Fibroblast of pulmonary artery (primary cell): ENCODE data around the gene RUVBL2.
"Not testable (repeated sequence)": the region's sequence is repeated elsewhere in the genome, so short reads cannot be mapped to it uniquely, and the experiment has no call there.

Experiments used
- DNase-seq: peaks from one replicate; pipeline ENCODE4 v3.0.0-alpha.2; 2010; ENCODE audit warnings: low read depth
- H3K4me3 ChIP-seq: replicated peaks from 2 replicates; pipeline ENCODE4 v1.5.1; 2011; ENCODE audit warnings: low read depth, mild to moderate bottlenecking, control low read depth, low read length, moderate library complexity
- TF ChIP-seq, protein P1 (sequence below): IDR thresholded peaks from 2 replicates; pipeline ENCODE4 v1.5.1; 2011; ENCODE audit warnings: mild to moderate bottlenecking, control low read depth, low read length, inconsistent platforms; ENCODE audit errors: missing control alignments

Gene RUVBL2

DNA sequence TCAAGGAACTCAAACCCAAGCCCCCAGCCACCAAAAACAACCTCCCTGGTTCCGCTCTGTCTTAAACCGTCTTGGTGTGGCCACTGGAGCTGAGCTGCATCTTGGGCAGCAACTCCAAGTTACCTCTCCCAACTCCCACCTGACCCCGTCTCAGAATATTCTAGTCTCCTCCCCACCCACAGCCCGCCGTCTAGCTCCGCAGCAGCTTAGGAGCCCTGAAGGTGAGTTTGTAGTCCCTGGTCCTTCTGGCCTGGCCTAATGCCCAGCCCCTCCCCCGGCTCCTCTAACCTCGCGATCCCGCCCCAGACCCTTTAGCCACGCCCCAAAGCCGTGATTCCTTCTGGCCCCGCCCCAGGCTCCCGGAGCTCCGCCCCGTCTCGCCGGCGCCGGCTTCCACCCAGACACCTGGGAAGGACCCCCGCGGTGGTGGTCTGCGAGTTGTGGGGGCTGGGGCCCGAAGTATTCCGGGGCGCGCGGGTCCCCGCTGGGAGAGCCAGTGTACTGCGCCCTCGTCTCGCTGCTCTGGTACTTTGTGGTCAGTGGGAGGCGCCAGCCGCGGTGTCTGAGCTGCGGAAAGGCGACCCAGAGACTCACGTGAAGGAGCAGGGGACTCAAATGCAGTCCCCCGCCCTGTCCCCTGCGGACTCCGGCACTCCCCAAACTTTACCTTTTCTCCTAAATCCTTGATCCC lies 25.7 kb downstream of the RUVBL2 start:
- TF ChIP-seq, protein P1, sequence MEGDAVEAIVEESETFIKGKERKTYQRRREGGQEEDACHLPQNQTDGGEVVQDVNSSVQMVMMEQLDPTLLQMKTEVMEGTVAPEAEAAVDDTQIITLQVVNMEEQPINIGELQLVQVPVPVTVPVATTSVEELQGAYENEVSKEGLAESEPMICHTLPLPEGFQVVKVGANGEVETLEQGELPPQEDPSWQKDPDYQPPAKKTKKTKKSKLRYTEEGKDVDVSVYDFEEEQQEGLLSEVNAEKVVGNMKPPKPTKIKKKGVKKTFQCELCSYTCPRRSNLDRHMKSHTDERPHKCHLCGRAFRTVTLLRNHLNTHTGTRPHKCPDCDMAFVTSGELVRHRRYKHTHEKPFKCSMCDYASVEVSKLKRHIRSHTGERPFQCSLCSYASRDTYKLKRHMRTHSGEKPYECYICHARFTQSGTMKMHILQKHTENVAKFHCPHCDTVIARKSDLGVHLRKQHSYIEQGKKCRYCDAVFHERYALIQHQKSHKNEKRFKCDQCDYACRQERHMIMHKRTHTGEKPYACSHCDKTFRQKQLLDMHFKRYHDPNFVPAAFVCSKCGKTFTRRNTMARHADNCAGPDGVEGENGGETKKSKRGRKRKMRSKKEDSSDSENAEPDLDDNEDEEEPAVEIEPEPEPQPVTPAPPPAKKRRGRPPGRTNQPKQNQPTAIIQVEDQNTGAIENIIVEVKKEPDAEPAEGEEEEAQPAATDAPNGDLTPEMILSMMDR, result peak; percentile 6
- H3K4me3 ChIP-seq, result peak overlapping the region; percentile 45
- DNase-seq, result no peak

GRCh38 chr19:49020342-49020741 lies 26.7 kb downstream of the RUVBL2 start:
- TF ChIP-seq, protein P1, result no peak
- H3K4me3 ChIP-seq, result no peak overlapping the region
- DNase-seq, result no peak

- TF ChIP-seq, protein P1, result no peak
- H3K4me3 ChIP-seq, result no peak overlapping the region
- DNase-seq, result no peak
Measured at GRCh38 chr19:49020931-49021895, 27.5 kb downstream of the RUVBL2 start.

GRCh38 chr19:49022116-49022515 lies 28.4 kb downstream of the RUVBL2 start:
- TF ChIP-seq, protein P1, result no peak
- H3K4me3 ChIP-seq, result no peak overlapping the region
- DNase-seq, result no peak

DNA sequence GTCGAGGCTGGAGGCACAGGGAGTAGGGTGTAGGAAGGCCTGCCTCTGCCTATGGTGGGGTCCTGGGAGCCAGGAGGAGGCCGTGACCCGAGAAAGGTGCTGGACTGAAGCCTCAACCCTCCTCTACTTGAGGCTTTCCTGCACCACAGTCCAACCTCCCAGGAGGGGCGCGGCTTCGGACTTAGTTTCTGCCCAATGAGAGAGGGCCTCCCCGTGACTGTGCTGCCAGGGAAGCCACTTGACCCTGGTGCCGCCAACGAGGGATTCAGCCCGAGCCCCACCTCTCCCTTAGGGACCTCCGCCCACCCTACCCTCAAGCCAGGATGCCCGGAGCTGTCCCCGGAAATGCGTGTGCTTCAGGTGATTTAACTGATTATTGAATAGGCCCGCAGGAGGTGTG lies 30.5 kb downstream of the RUVBL2 start, which contains the start of gene CGB3:
Gene CGB3, minus strand, starts transcription at position 101 of the 400 bp plus-strand sequence. CDS start 362 bp downstream, outside the sequence.
- DNase-seq, H3K4me3 ChIP-seq: not testable (repeated sequence)

DNA sequence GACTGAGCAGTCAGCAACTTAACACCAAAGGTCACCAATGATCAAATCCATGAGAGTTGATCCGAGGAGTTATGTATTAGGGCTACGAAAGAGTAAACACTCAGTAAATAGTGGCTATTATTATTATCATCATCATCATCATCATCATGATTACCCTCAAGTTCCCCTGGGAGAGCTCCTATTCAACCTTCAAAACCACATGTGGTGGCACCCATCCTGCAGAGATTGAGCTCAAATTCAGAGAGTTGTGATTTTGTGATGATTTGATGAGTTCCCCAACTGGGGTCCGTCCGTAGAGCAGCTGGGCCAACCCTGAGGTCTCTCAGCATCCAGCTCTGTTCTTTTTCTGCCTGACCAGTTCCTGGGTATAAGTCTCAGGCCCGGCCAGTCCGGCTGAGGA lies 31.4 kb downstream of the RUVBL2 start:
- not testable (repeated sequence) for DNase-seq, H3K4me3 ChIP-seq

GRCh38 chr19:49025599-49025998 lies 31.9 kb downstream of the RUVBL2 start:
- not testable (repeated sequence) for H3K4me3 ChIP-seq, DNase-seq

GRCh38 chr19:49028686-49029085 lies 35.0 kb downstream of the RUVBL2 start:
- DNase-seq, H3K4me3 ChIP-seq: not testable (repeated sequence)

DNA sequence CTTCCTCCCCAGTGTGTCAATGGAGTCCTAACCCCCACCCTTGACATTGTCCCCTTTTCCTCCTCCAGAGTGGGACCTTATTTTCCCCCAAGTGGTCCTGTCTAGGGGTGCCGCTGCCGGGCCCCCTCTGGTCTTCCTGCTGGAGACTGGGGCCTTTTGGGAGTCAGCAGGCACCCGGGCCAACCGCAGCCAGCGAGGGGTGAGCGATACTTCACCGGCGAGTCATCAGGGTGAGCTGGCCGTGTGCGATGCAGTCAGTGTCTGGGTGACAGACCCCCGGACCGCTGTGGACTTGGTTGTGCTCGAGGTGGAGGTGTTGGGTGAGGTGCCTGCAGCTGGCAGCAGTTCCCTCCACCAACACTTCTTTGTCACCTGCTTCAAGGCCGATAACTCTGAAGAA lies 36.1 kb downstream of the RUVBL2 start:
- DNase-seq, H3K4me3 ChIP-seq: not testable (repeated sequence)

DNA sequence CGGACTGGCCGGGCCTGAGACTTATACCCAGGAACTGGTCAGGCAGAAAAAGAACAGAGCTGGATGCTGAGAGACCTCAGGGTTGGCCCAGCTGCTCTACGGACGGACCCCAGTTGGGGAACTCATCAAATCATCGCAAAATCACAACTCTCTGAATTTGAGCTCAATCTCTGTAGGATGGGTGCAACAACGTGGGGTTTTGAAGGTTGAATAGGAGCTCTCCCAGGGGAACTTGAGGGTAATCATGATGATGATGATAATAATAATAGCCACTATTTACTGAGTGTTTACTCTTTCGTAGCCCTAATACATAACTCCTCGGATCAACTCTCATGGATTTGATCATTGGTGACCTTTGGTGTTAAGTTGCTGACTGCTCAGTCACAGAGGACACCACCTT lies 36.6 kb downstream of the RUVBL2 start:
- not testable (repeated sequence) for H3K4me3 ChIP-seq, DNase-seq
